GM19239 (cell line): ENCODE measurements around the gene MOSPD3.

Experiments
- DNase-seq: peaks from one replicate; pipeline ENCODE4 v3.0.0; 2011; ENCODE audit warnings: low spot score; ENCODE audit not compliant: insufficient read length
- FAIRE-seq: peaks from 2 replicates; lab custom pipeline; 2011; peaks lifted over from hg19 to GRCh38; lab: Jason Lieb, UNC

Gene MOSPD3

GRCh38 chr7:100574362-100575205, 37.8 kb upstream of the MOSPD3 start:
- DNase-seq: no peak
- FAIRE-seq: no peak

- no peak for DNase-seq
- FAIRE-seq: no peak
Observed at GRCh38 chr7:100575206-100575631, 37.1 kb upstream of the MOSPD3 start.

- FAIRE-seq: no peak
- DNase-seq: no peak
Observed at GRCh38 chr7:100575746-100576383, 36.5 kb upstream of the MOSPD3 start.

- DNase-seq: no peak
- no peak for FAIRE-seq
Observed at GRCh38 chr7:100576384-100576993, 35.9 kb upstream of the MOSPD3 start.

- FAIRE-seq (no peak), DNase-seq (no peak)
Observed at GRCh38 chr7:100577103-100577502, 35.2 kb upstream of the MOSPD3 start.

- DNase-seq (no peak), FAIRE-seq (no peak)
Observed at GRCh38 chr7:100577507-100577906, 34.8 kb upstream of the MOSPD3 start.

GRCh38 chr7:100578246-100579183, 33.8 kb upstream of the MOSPD3 start:
- no peak for FAIRE-seq

GRCh38 chr7:100580466-100581283, 31.7 kb upstream of the MOSPD3 start:
- FAIRE-seq (no peak), DNase-seq (no peak)

More at GRCh38 chr7:100578246-100579183, 33.8 kb upstream of the MOSPD3 start:
- no peak for DNase-seq

GRCh38 chr7:100582041-100582579, 30.2 kb upstream of the MOSPD3 start:
- DNase-seq (no peak), FAIRE-seq (no peak)

- DNase-seq: no peak
- no peak for FAIRE-seq
Observed at GRCh38 chr7:100582650-100583049, 29.7 kb upstream of the MOSPD3 start.

GRCh38 chr7:100583132-100584053, 28.9 kb upstream of the MOSPD3 start:
- peak; percentile 87 for FAIRE-seq

GRCh38 chr7:100584054-100584682, 28.2 kb upstream of the MOSPD3 start:
- no peak for DNase-seq
- FAIRE-seq: peak; percentile 88

More at GRCh38 chr7:100583132-100584053, 28.9 kb upstream of the MOSPD3 start:
- peak; percentile 65 for DNase-seq

- FAIRE-seq (no peak), DNase-seq (no peak)
Observed at GRCh38 chr7:100584683-100585510, 27.4 kb upstream of the MOSPD3 start.

- peak; percentile 71 for FAIRE-seq
- peak; percentile 44 for DNase-seq
Observed at GRCh38 chr7:100585511-100586265, 26.7 kb upstream of the MOSPD3 start, which contains the start of gene LRCH4. LRCH4 (minus strand) TSS chr7:100586129; CDS start chr7:100586100, 29 bp downstream.

GRCh38 chr7:100586266-100587025, 25.9 kb upstream of the MOSPD3 start, which contains the start of gene FBXO24:
FBXO24 (plus strand) TSS chr7:100586328; CDS start chr7:100586626, 298 bp downstream.
- DNase-seq (peak; percentile 98), FAIRE-seq (peak; percentile 99)
